ENCODE results near the gene FBXL7.

- TF ChIP-seq CTCF (IDR thresholded peaks at IDR 0.05) (no peak), POLR2A (IDR thresholded peaks at IDR 0.05) (no peak)
Observed at GRCh38 chr5:15510831-15511230, 10.9 kb downstream of the FBXL7 start.

All from right lobe of liver (tissue), 4 donors.